Measurements from ENCODE around the gene ADGRD2.

The ADGRD2 gene

DNA sequence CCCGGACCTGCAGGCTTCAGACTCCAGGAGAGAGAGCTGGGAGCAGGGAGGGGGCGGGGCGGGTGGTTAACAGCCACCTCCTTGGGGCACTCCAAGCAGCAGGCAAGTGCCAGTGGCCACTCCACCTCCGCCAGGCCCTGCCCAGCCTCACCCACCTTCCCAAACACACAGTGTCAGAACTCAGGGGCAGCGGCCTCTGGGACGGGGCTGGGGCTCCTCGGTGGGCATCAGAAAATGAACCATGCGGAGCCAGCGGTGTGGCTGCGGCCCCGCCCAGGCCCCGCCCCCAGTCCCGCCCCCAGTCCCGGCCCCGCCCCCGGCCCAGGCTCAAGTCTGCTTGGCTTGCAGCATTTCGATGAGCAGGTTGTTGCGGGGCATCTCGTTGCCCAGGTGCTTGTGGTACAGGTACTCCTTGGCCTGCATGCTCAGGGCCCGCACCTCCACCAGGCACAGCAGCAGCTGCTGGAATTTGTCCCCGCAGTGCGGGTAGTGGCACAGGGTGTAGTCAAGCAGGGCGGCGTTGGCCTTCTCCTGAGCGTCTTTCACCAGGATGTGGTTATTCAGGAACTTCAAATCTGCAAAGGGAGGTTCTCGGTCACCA, 32.3 kb downstream of the ADGRD2 start:
- no peak for DNase-seq

DNA sequence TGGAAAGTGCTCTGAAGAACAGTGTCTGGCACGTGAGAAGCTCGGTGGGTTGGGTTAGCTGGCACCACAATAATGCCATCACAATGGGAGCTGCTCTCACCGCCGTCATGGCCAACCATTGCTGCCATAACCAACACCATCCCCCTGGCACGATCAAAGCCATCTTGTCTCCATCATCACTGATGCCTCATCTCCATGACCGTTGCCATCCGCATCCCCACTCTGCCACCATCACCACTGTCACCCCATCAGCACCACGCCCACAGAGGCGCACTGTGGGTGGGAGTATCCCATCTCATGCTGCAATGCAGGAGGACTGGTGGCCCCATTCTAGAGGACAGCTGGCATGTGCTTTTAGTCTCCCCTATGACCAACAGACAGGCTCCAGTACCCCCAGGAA, 33.2 kb downstream of the ADGRD2 start:
- no peak for DNase-seq

DNA sequence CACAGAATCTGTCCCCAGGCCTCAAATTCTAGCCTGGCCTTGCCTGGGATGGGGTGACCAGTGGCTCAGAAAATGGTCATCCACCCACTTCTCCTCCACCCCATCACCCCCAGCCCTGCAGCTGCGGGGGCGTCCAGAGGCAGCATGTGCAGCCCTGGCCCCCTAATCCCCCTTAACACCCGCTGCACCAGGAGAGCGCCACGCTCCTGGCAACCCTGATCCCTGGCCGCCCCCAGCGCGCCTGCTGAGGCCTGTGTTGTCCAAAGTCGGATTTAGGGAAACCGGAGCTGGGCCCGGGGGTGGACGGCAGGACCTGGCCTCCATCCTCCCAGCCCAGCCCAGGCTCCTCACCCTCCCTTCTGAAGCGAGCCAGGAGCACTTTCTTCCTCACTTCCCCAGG, 35.0 kb downstream of the ADGRD2 start:
- DNase-seq: no peak

DNA sequence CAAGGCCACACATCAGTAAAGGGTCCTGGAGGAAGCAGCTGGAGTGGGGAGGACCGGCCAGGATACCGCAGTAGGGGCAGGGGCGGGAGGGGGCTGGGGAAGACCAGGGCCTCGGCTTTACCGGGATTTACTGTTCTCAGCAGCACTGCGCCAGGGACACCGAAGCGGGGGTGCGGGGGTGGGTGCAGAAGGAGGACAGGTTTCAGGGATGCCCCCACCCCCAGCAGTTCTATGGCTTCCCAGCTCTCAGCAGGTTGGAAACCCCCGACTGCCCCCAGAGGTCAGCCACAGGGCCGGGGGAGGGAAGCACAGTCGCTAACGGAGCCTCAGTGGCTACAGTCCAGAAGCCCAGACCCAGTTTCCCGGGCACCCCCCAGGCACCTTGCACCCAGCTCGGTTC, 35.7 kb downstream of the ADGRD2 start:
- no peak for DNase-seq

DNA sequence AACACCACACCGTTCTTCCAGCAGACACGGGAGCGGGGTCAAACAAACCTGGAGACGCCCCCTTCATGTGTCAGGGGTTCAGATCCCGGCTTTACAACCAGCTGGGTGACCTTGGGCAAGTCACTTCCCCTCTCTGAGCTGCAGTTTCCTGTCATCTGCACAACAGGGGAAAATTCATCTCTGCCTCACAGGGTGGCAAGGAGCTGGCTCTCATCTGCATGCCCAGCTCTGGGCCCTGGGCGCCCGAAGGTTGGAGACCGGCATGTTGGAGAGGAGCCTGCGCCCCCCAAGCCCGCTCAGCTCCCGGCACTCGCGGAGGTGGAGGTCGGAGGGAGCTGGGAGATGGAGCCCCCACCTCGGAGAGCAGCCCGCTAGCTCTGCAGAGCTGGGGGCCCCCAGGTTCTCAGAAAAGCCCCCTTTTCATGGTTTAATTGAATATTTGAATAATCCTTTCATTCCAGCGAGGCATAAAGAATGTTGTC, 36.6 kb downstream of the ADGRD2 start:
- no peak for DNase-seq

DNA sequence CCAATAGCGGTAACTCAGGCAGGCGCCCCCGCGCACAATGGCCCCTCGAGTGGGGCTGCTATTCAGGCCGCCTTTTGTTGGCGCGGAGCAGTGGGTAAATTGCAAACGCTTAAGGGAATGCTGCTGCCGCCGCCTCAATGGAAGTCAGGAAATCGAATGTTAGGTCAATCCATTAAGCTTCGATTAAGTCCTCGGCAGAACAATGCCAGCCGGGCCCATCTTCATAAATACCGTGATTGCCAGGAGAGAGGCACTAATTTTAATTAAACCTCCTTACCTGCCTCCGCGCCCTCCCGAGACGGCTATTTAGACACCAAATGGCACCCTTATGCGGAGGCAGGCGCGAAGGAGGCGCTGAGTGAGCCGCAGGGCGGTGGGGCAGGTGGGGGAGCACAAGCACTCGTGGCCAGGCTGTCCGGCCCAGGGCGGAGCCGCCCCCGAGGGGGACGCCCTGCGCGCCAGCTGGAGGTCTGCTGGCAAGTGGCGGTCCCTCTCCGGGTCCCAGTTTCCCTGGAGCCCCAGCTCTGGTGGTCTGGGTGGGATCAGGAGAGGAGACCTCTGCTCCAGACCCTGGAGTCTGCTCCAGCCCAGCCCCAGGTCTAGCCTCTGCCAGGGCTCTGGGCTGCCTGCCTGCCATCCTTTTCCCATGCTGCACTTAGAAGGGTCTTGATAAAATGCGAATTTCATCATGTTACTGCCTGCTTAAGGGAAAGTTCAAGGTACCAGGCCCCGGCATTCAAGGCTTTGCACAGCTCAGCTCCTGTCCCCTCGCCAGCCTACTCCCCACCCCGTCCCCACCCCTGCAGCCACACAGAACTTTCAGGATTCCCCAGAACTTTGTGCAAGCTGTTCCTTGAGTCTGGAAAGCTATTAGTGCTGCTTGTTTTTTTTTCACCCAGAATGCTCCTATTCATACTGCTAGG, 37.3 kb downstream of the ADGRD2 start:
- DNase-seq: no peak

DNA sequence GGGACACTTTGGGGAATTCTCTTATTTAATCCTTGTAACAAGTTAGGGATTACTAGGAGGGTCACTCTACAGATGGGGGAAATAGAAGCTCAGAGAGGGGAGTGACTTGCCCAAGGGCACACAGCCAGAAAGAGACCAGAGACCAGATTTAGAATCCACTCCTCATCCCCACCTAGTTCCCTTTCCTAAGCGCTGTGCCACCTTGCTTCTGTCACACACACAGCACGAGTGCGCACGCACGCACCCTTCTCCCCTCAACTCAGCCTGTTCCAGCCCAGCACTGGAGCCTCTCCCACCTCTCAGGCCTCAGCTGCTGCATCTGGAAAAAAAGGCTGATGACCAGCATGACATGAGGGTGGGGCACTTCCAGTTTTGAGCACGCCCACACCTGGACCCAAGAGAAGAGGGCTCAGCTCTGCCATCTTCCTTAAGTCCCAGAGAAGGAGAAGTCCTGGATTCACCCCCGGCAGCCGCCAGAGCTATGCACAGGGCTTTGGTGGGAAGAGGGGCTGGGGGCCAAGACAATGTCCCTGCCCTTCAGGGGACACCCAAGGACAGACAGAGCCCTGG, 38.5 kb downstream of the ADGRD2 start:
- DNase-seq: no peak

DNA sequence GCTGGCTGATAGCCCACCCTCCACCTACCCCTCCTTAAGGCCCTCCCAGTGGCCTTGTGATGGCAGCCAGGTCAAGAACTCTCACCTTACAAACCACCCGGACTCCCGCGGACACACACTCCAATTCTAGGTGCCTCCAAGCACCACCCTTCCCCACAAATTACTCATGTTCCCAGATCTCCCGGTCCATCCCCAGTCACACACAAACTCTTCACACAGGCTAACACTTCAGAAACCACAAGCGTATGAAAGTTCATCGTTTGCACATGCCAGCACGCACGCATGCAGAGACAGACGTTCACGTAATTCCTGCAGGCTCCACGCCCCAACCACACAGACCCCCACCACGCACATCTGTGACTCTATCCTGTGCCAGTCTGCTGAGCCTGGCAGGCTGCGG, 39.0 kb downstream of the ADGRD2 start:
- no peak for DNase-seq

DNA sequence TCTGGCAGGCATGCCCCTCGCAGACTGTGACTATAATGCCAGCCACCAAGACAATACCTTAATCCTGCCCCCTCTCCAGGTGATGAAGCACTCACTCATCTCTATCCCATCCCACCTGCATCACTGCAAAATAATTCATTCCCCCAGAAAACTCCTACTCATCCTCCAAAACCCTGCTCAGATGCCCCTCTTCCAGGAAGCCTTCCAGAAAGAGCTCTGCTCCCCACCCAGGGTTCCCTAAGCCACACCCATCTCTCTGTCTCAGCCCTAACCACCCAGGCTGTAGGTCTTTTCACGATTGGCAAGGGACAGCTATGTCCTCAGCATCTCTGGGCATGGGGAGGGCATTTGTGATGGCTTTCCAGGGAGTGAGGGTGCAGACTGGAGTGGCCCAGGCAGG, 39.8 kb downstream of the ADGRD2 start:
- DNase-seq: no peak

DNA sequence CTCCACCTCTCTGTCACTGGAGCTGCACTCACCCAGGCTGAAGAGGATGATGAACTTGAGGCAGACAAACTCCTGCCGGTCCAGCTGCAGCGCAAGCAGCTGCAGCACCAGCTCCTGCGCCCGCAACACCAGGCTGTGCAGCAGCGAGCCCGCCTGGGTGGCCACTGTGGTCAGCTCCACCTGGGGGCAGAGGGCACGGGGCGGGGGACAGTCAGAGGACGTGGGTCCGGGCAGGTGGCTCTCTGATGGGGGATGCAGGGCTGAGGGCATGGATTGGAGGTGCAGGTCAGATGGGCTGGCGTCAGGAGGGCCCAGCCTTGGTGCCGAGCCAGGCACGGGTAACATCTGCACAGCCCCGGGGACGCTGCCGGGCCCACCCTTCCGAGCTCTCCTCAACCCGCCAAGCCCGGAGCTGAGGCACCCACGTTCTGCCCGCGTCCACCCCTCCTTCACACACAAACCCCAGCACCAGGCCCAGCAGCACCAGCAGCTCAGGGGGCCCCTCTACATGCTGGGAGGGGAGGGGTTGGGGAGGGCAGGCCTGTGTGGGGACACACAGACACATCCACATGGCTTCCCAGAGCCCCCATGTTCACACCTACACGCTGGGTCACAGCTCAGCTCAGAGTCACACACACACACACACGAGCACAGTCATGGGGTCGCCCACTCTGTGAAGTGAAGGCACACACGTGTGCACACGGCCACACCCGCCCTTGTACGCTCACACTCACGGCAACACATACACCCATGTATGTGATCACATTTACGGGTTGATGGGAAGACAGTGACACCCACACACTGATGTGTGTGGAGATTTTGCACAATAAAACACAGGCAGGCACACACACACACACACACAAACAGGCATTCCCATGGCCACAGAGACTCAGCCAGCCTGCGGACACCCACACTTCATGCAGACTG, 41.1 kb downstream of the ADGRD2 start:
- no peak for DNase-seq

DNA sequence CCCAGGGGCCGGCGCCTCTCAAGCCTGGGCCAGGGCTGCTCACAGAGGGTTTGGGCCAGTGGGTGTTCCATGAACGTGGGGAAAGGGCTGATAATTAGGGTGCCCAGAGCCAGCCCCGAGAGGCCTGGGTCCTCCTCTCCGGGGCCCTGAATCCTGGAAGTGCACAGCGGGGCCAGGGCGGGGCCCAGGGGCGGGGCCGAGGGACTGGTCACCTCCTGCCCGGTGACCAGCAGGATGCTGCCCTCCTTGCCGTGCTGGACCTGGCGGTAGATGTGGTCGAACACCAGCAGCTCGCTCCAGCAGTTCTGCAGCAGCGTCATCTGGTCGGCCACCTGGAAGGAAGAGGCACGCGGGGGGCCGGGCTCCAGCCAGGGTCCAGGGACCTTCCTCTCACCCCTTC, 42.6 kb downstream of the ADGRD2 start:
- no peak for DNase-seq

DNA sequence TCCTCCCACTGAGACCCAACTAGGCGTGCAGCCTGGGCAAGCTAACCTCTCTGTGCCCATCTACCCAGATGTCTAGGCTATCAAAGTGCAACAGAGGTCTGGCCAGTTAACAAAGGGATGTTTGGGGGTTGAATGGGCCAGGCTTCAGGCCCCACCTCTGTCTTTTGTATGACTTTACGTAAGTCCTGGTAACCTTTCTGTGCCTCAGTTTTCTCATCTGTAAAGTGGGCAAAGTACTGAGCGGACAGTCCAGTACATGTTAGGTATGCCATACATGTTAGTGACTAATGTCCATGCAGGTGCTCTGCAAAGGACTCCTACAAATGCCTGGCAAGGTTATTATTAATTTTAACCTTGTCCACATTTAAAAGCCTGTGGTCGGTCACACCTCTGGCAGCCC, 43.0 kb downstream of the ADGRD2 start:
- no peak for DNase-seq

DNA sequence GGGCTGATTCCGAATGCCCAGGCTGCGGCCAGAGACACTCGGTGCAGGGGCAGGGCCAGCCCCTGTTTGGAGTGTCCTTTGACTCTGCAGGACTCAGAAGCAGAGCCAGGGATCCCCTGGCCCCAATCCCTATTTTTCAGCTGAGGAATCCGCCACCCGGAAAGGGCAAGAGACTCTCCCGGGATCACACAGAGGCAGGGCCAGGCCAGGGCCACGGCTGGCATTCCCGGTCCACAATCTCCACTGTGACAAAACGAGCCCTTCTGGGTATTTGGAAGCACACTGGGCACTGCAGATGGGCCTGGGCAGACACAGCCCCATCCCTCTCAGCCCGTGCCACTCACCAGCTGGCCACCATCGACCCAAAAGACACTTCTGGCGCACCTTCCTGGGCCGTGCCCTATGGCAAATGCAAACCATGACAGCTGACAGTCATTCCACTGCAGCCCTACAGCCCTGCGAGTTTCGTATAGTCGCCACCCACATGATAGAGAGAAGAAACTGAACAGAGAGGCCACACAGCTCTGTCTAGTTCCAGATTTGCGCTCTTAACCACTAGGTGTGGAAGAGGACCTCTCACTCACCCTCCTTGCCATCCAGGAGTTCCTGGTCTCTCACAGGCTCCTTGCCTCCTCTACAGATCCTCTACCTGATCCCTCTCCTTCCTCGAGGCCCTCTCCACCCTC, 43.7 kb downstream of the ADGRD2 start:
- DNase-seq: no peak

DNA sequence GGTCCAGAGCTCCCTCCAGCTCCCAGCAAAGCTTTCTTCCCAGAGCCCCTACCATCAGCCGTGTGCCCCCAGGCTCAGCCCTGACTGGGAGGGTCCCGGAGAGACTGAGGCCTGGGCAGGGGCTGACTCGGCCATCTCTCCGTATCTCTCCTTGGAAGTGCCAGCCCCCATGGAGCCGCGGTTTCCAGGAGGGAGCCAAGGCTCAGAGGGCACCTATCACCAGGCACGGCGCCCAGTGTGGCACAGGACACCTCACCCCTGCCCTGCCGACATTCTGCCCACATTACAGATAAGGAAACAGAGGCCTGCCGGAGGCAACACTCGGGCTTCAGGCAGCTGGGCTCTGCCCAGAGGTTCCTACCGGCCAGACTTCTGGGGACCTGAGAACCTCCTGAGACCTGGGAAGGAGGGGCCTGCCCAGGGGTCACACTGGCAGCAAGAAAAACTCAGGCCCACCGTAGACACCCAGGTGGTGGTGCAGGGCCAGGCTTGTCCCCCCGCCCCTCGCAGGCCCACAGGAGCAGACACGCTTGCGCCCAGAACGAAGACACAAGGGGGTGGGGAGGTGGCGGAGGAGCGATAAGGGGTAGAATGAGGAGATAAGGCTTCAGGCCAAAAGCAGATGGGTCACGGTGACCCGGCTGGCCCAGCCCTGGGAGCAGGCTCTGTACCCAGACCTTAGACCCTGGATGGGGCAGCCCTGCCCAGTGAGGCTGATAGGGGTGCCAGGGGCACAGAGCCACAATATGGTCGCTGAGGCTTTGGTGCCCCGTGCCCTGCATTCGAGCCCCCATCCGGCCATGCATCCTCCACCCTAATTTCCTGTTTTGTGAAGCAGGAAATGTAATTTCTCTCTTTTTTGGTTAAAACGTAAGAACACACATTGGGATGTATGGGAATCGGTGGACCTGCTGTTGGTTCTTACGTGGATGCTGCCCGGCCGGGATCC, 45.1 kb downstream of the ADGRD2 start:
- DNase-seq: no peak

DNA sequence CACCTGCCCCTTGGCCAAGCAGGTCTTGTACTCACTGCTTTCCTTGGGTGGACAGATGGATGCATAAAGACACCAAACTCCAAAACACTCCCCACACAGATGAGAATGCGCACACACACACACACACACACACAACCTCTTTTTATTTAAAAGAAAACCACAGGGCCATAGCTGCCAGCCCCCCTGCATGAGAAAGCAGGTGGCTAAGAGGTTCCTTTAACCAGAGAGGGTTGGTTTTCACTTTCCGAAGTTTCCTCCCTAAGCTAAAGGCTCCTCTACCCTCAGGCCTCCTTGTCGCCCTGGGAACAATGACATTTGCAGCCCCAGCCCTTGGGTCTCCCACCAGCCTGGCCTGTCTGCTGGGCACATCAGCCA, 45.8 kb downstream of the ADGRD2 start:
- no peak for DNase-seq

DNA sequence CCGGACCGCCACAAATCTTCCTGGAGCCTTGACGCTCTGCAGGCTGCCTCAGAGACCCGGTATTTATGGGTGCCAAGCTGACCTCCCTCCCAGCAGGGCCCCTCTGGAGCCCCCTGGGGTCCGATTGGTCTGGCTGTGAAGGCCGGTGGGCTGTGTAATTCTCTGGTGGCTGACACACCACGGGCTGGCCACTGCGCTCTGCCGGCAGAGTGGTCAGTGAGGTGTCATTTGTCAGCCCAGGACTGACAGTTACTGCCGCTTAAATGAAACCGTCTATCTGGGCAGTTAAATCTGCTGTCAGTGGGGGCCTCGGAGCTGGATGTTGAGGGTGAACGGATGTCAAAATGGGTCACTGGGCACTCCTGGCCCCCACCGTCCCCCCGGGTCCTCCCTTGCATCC, 46.2 kb downstream of the ADGRD2 start:
- no peak for DNase-seq

DNA sequence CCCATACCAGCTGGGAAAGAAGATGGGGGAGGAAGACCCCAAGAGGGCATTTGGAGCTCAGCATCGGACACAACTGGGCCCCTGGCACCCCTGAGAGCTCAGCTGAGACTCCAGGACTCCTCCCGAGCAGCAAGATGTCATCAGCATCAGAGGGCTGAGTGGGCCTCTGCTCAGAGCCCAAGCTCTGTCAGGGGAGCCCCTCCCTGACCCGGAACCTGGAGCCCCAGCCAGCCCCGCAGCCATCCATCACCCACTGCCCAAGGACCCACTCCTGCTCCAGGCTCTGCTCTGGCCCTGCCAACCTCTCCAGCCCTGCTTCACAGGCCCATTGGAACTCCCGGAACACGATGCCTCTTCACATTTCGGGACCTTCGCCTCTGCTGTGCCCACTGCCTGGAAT, 47.2 kb downstream of the ADGRD2 start:
- DNase-seq: no peak

DNA sequence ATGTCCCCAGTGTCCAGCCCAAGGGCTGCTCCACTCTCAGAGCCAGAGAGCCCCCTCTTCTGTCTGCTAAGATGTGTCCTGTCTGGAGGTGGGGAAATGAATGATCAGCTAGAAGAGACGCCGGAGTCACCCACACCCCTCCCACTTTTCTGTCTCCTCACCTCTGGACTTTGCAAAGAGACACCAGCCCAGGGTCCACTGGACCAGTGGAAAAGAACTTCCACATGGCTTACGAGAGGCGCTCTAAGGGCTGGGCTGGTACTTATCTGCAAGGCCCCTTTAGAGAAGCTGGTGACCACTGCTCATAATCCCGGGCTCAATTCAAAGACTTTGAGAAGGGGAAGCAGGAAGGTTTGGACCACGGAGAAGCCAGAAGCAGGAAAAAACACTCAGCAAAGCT, 47.8 kb downstream of the ADGRD2 start:
- DNase-seq: no peak

DNA sequence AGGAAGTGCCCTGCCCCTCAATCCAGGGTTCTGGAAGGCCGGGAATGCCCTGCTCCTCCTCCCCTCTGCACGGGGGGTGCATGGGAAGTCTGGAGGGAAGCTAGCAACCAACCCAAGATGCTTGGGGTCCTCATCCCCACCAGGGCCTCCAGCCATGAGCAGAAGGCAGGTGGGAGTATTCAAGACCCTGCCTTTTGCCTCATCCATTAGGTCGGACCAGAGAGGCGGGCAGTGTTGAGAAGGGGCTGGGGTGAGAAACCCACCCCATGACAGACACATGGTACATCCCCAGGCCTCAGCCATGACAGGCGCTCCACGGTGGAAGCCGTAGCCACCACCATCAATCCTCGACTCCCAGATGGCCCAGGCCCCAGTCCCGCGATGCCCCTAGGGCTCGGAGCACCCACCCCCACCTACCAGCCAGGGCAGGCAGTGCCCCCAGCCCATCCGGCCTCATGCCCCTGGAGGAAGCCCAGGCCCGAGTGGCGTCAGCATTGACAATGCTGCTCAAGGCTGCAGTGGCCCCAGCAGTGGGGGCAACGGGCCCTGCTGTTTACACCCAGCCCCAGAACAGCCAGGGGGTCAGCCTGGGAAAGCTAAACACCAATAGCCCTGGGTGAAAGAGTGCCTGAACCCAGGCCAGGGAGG, 48.4 kb downstream of the ADGRD2 start:
- DNase-seq: no peak

DNA sequence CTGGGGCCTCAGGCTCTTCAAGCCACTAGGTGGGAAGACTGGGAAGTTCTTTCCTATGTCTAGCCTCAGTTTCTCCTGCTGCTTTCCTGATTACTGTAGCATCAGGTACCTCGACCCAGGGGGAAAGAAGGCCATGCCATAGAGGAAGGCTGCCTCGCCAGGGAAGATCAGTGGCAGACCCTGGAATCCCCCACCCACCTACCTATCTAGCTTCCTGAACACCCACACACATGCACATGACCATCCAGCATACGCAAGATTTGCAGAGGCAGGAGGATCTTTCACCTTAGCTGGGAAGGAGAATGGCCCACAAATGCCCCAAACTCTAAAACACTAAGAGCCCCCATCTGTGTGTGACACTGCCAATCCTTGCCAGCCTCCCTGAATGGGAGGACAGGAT, 49.0 kb downstream of the ADGRD2 start:
- no peak for DNase-seq
